ENCODE data around the gene KLHL3. TPM values are rescaled to one million over a fixed set of nuclear protein-coding genes. Genes with fewer than 3 reads are reported as not detected.

KLHL3 gene
- total RNA-seq, 5 donors from 2014 or later (not counting 1 experiment from before 2014, with no cell fraction given) = 15.1 to 28.0 (median 26.5) TPM

GRCh38 chr5:137583129-137583528 is 152.8 kb downstream of the KLHL3 start:
- H3K4me1 Mint-ChIP-seq = no peaks in the 10 kb centered on the region
- Histone ChIP-seq H3K4me1 (ENCODE audit: control insufficient read depth in 1 of 2, extremely low read depth in 1 of 2, insufficient read depth in 2 of 2, low read length in 2 of 2) (no peaks in the 10 kb centered on the region), H3K36me3 (ENCODE audit: control insufficient read depth in 2 of 2, extremely low read depth in 1 of 2, insufficient read depth in 1 of 2, low read length in 1 of 2) (no peaks in the 10 kb centered on the region), H3K27ac (ENCODE audit: low read length) (no peak overlapping the region), H3K9me3 (no peaks in the 10 kb centered on the region), H3K4me3 (ENCODE audit: control insufficient read depth in 1 of 2, extremely low read depth in 1 of 2, low read length in 1 of 2) (no peak overlapping the region), H3K27me3 (replicated peaks in 1 of 2; ENCODE audit: control insufficient read depth in 2 of 2, extremely low read depth in 1 of 2, insufficient read depth in 2 of 2, low read length in 1 of 2) (peaks cover 0 to 11% of the 10 kb centered on the region in 2 experiments)
- no peaks in the 10 kb centered on the region for H3K36me3 Mint-ChIP-seq
- peaks cover 17 to 32% of the 10 kb centered on the region in 2 donors for H3K27me3 Mint-ChIP-seq
- peaks cover 0 to 4% (median 0%) of the 10 kb centered on the region in 3 donors for H3K9me3 Mint-ChIP-seq
- no peak for ATAC-seq (replicated peaks in 1 of 4)
- no peak overlapping the region for H3K27ac Mint-ChIP-seq
- DNase-seq = no peak
- POLR2A ChIA-PET = no interaction called here
- 84% methylated on average over 2 of the region's 3 CpGs for WGBS (ENCODE audit: insufficient coverage)
- CTCF ChIA-PET = no interaction called here
- H3K4me3 Mint-ChIP-seq = no peak overlapping the region

- no peak for ATAC-seq (replicated peaks in 1 of 4)
- ChIA-PET CTCF (no interaction called here), POLR2A (no interaction called here)
- Histone ChIP-seq H3K9me3 (no peaks in the 10 kb centered on the region), H3K4me3 (ENCODE audit: control insufficient read depth in 1 of 2, extremely low read depth in 1 of 2, low read length in 1 of 2) (no peak overlapping the region), H3K27ac (ENCODE audit: low read length) (no peak overlapping the region), H3K27me3 (replicated peaks in 1 of 2; ENCODE audit: control insufficient read depth in 2 of 2, extremely low read depth in 1 of 2, insufficient read depth in 2 of 2, low read length in 1 of 2) (peaks cover 0 to 11% of the 10 kb centered on the region in 2 experiments), H3K4me1 (ENCODE audit: control insufficient read depth in 1 of 2, extremely low read depth in 1 of 2, insufficient read depth in 2 of 2, low read length in 2 of 2) (no peaks in the 10 kb centered on the region), H3K36me3 (ENCODE audit: control insufficient read depth in 2 of 2, extremely low read depth in 1 of 2, insufficient read depth in 1 of 2, low read length in 1 of 2) (no peaks in the 10 kb centered on the region)
- peaks cover 16 to 30% of the 10 kb centered on the region in 2 donors for H3K27me3 Mint-ChIP-seq
- H3K27ac Mint-ChIP-seq = no peak overlapping the region
- no peaks in the 10 kb centered on the region for H3K4me1 Mint-ChIP-seq
- H3K36me3 Mint-ChIP-seq = no peaks in the 10 kb centered on the region
- peaks cover 0 to 4% (median 0%) of the 10 kb centered on the region in 3 donors for H3K9me3 Mint-ChIP-seq
- WGBS (ENCODE audit: insufficient coverage) = 57% methylated on average over 1 of the region's 4 CpGs
- DNase-seq = no peak
- no peak overlapping the region for H3K4me3 Mint-ChIP-seq
Measured at GRCh38 chr5:137582218-137582617, 153.7 kb downstream of the KLHL3 start.

GRCh38 chr5:137581776-137582175 is 154.1 kb downstream of the KLHL3 start:
- ATAC-seq (replicated peaks in 1 of 4) (no peak), DNase-seq (no peak)
- H3K4me1 Mint-ChIP-seq = no peaks in the 10 kb centered on the region
- H3K27me3 Mint-ChIP-seq = peaks cover 12 to 27% of the 10 kb centered on the region in 2 donors
- Histone ChIP-seq H3K4me1 (ENCODE audit: control insufficient read depth in 1 of 2, extremely low read depth in 1 of 2, insufficient read depth in 2 of 2, low read length in 2 of 2) (no peaks in the 10 kb centered on the region), H3K9me3 (no peaks in the 10 kb centered on the region), H3K27ac (ENCODE audit: low read length) (no peak overlapping the region), H3K36me3 (ENCODE audit: control insufficient read depth in 2 of 2, extremely low read depth in 1 of 2, insufficient read depth in 1 of 2, low read length in 1 of 2) (no peaks in the 10 kb centered on the region), H3K4me3 (ENCODE audit: control insufficient read depth in 1 of 2, extremely low read depth in 1 of 2, low read length in 1 of 2) (no peak overlapping the region), H3K27me3 (replicated peaks in 1 of 2; ENCODE audit: control insufficient read depth in 2 of 2, extremely low read depth in 1 of 2, insufficient read depth in 2 of 2, low read length in 1 of 2) (peaks cover 0 to 11% of the 10 kb centered on the region in 2 experiments)
- H3K4me3 Mint-ChIP-seq = no peak overlapping the region
- H3K27ac Mint-ChIP-seq = no peak overlapping the region
- peaks cover 0 to 4% (median 0%) of the 10 kb centered on the region in 3 donors for H3K9me3 Mint-ChIP-seq
- POLR2A ChIA-PET = no interaction called here
- WGBS (ENCODE audit: insufficient coverage) = 56% methylated on average over 4 of the region's 6 CpGs
- no peaks in the 10 kb centered on the region for H3K36me3 Mint-ChIP-seq
- CTCF ChIA-PET = no interaction called here

- Mint-ChIP-seq H3K4me3 (no peak overlapping the region), H3K9me3 (no peaks in the 10 kb centered on the region), H3K27ac (no peak overlapping the region), H3K36me3 (no peaks in the 10 kb centered on the region), H3K4me1 (no peaks in the 10 kb centered on the region), H3K27me3 (peaks cover 14 to 27% of the 10 kb centered on the region in 2 donors)
- H3K27me3 ChIP-seq (replicated peaks in 1 of 2; ENCODE audit: control insufficient read depth in 2 of 2, extremely low read depth in 1 of 2, insufficient read depth in 2 of 2, low read length in 1 of 2) = peaks cover 0 to 11% of the 10 kb centered on the region in 2 experiments
- no peaks in the 10 kb centered on the region for H3K36me3 ChIP-seq (ENCODE audit: control insufficient read depth in 2 of 2, extremely low read depth in 1 of 2, insufficient read depth in 1 of 2, low read length in 1 of 2)
- ChIA-PET POLR2A (no interaction called here), CTCF (no interaction called here)
- no CpG with 5 or more reads among the region's 3 CpGs for WGBS (ENCODE audit: insufficient coverage)
- ATAC-seq (replicated peaks in 1 of 4) (no peak), DNase-seq (no peak)
- H3K9me3 ChIP-seq = no peaks in the 10 kb centered on the region
- H3K4me3 ChIP-seq (ENCODE audit: control insufficient read depth in 1 of 2, extremely low read depth in 1 of 2, low read length in 1 of 2) = no peak overlapping the region
- H3K4me1 ChIP-seq (ENCODE audit: control insufficient read depth in 1 of 2, extremely low read depth in 1 of 2, insufficient read depth in 2 of 2, low read length in 2 of 2) = no peaks in the 10 kb centered on the region
- H3K27ac ChIP-seq (ENCODE audit: low read length) = no peak overlapping the region
Measured at GRCh38 chr5:137580030-137580429, 155.9 kb downstream of the KLHL3 start.

- Mint-ChIP-seq H3K27me3 (peaks cover 19 to 43% of the 10 kb centered on the region in 2 donors), H3K4me3 (no peak overlapping the region), H3K36me3 (no peaks in the 10 kb centered on the region), H3K9me3 (no peaks in the 10 kb centered on the region), H3K27ac (no peak overlapping the region), H3K4me1 (no peaks in the 10 kb centered on the region)
- Histone ChIP-seq H3K4me3 (ENCODE audit: control insufficient read depth in 1 of 2, extremely low read depth in 1 of 2, low read length in 1 of 2) (no peak overlapping the region), H3K36me3 (ENCODE audit: control insufficient read depth in 2 of 2, extremely low read depth in 1 of 2, insufficient read depth in 1 of 2, low read length in 1 of 2) (no peaks in the 10 kb centered on the region), H3K4me1 (ENCODE audit: control insufficient read depth in 1 of 2, extremely low read depth in 1 of 2, insufficient read depth in 2 of 2, low read length in 2 of 2) (no peaks in the 10 kb centered on the region), H3K9me3 (no peaks in the 10 kb centered on the region), H3K27me3 (replicated peaks in 1 of 2; ENCODE audit: control insufficient read depth in 2 of 2, extremely low read depth in 1 of 2, insufficient read depth in 2 of 2, low read length in 1 of 2) (peaks cover 0 to 24% of the 10 kb centered on the region in 2 experiments), H3K27ac (ENCODE audit: low read length) (no peak overlapping the region)
- ATAC-seq (replicated peaks in 1 of 4) = no peak
- no CpG with 5 or more reads among the region's 2 CpGs for WGBS (ENCODE audit: insufficient coverage)
- POLR2A ChIA-PET = no interaction called here
- CTCF ChIA-PET = no interaction called here
- no peak for DNase-seq
Measured at GRCh38 chr5:137575847-137576246, 160.0 kb downstream of the KLHL3 start.

GRCh38 chr5:137575211-137575610 is 160.7 kb downstream of the KLHL3 start:
- peaks cover 0 to 26% of the 10 kb centered on the region in 2 experiments for H3K27me3 ChIP-seq (replicated peaks in 1 of 2; ENCODE audit: control insufficient read depth in 2 of 2, extremely low read depth in 1 of 2, insufficient read depth in 2 of 2, low read length in 1 of 2)
- H3K4me3 ChIP-seq (ENCODE audit: control insufficient read depth in 1 of 2, extremely low read depth in 1 of 2, low read length in 1 of 2) = no peak overlapping the region
- Mint-ChIP-seq H3K36me3 (no peaks in the 10 kb centered on the region), H3K9me3 (no peaks in the 10 kb centered on the region), H3K4me3 (no peak overlapping the region), H3K27me3 (peaks cover 24 to 49% of the 10 kb centered on the region in 2 donors), H3K4me1 (no peaks in the 10 kb centered on the region), H3K27ac (no peak overlapping the region)
- no peaks in the 10 kb centered on the region for H3K4me1 ChIP-seq (ENCODE audit: control insufficient read depth in 1 of 2, extremely low read depth in 1 of 2, insufficient read depth in 2 of 2, low read length in 2 of 2)
- no CpG with 5 or more reads among the region's 3 CpGs for WGBS (ENCODE audit: insufficient coverage)
- DNase-seq (no peak), ATAC-seq (replicated peaks in 1 of 4) (no peak)
- CTCF ChIA-PET = no interaction called here
- H3K36me3 ChIP-seq (ENCODE audit: control insufficient read depth in 2 of 2, extremely low read depth in 1 of 2, insufficient read depth in 1 of 2, low read length in 1 of 2) = no peaks in the 10 kb centered on the region
- no peak overlapping the region for H3K27ac ChIP-seq (ENCODE audit: low read length)
- no peaks in the 10 kb centered on the region for H3K9me3 ChIP-seq
- POLR2A ChIA-PET = no interaction called here

GRCh38 chr5:137573376-137573775 is 162.5 kb downstream of the KLHL3 start:
- DNase-seq = no peak
- H3K9me3 ChIP-seq = no peaks in the 10 kb centered on the region
- Mint-ChIP-seq H3K4me3 (no peak overlapping the region), H3K27ac (no peak overlapping the region), H3K4me1 (no peaks in the 10 kb centered on the region), H3K27me3 (peaks cover 29 to 56% of the 10 kb centered on the region in 2 donors), H3K9me3 (no peaks in the 10 kb centered on the region), H3K36me3 (no peaks in the 10 kb centered on the region)
- H3K4me3 ChIP-seq (ENCODE audit: control insufficient read depth in 1 of 2, extremely low read depth in 1 of 2, low read length in 1 of 2) = no peak overlapping the region
- no peak overlapping the region for H3K27ac ChIP-seq (ENCODE audit: low read length)
- peaks cover 0 to 24% of the 10 kb centered on the region in 2 experiments for H3K27me3 ChIP-seq (replicated peaks in 1 of 2; ENCODE audit: control insufficient read depth in 2 of 2, extremely low read depth in 1 of 2, insufficient read depth in 2 of 2, low read length in 1 of 2)
- ChIA-PET POLR2A (interaction anchor here in 1 of 2 donors (0.7 kb wide), 1 partner anchor 12 kb away, joined by 3 read pairs; no protein-coding TSS in a partner anchor), CTCF (no interaction called here)
- WGBS (ENCODE audit: insufficient coverage) = 77% methylated on average over 1 of the region's 2 CpGs
- no peaks in the 10 kb centered on the region for H3K4me1 ChIP-seq (ENCODE audit: control insufficient read depth in 1 of 2, extremely low read depth in 1 of 2, insufficient read depth in 2 of 2, low read length in 2 of 2)
- no peaks in the 10 kb centered on the region for H3K36me3 ChIP-seq (ENCODE audit: control insufficient read depth in 2 of 2, extremely low read depth in 1 of 2, insufficient read depth in 1 of 2, low read length in 1 of 2)
- ATAC-seq (replicated peaks in 1 of 4) = no peak
